ENCODE measurements around the gene PPM1H.

- TF ChIP-seq POLR2A (IDR thresholded peaks at IDR 0.05) = no peak
- no peak for TF ChIP-seq CTCF (IDR thresholded peaks at IDR 0.05)
These were observed 307.8 kb downstream of the PPM1H start for GRCh38 chr12:62627181-62627580.

Data from lower leg skin (tissue), 3 donors.